ENCODE measurements around the gene ATRN.

- TF ChIP-seq, protein P1, sequence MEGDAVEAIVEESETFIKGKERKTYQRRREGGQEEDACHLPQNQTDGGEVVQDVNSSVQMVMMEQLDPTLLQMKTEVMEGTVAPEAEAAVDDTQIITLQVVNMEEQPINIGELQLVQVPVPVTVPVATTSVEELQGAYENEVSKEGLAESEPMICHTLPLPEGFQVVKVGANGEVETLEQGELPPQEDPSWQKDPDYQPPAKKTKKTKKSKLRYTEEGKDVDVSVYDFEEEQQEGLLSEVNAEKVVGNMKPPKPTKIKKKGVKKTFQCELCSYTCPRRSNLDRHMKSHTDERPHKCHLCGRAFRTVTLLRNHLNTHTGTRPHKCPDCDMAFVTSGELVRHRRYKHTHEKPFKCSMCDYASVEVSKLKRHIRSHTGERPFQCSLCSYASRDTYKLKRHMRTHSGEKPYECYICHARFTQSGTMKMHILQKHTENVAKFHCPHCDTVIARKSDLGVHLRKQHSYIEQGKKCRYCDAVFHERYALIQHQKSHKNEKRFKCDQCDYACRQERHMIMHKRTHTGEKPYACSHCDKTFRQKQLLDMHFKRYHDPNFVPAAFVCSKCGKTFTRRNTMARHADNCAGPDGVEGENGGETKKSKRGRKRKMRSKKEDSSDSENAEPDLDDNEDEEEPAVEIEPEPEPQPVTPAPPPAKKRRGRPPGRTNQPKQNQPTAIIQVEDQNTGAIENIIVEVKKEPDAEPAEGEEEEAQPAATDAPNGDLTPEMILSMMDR (IDR thresholded peaks at IDR 0.05) = no peak
- TF ChIP-seq POLR2A (IDR thresholded peaks at IDR 0.05) = no peak
- no peak for TF ChIP-seq EP300 (IDR thresholded peaks at IDR 0.05)
Measured at GRCh38 chr20:3659492-3660261, 188.9 kb downstream of the ATRN start.
